Measurements from ENCODE around the gene TRAPPC2L.
A peak's percentile ranks its signal among the peaks of the same experiment; 100 is the strongest.

- no peak for TF ChIP-seq CTCF (IDR thresholded peaks at IDR 0.05; ENCODE audit: insufficient read depth, low read depth, low read length)
- TF ChIP-seq EZH2 (IDR thresholded peaks at IDR 0.05; ENCODE audit: insufficient read depth, low read length), result peak; percentile 84
Observed at GRCh38 chr16:88881007-88881615, 24.2 kb downstream of the TRAPPC2L start.
